Mononuclear cell (primary cell): ENCODE results near the gene GPR146. TPM values are rescaled to one million over a fixed set of nuclear protein-coding genes. Genes with fewer than 3 reads are reported as not detected.
"Not testable (repeated sequence)": the region's sequence is repeated elsewhere in the genome, so short reads cannot be mapped to it uniquely, and the experiment has no call there.

Experiments
- H3K27me3 ChIP-seq: 2 replicates; pipeline ENCODE4 v1.6.0; 2011; ENCODE audit warnings: low read length, control low read depth; ENCODE audit not compliant: insufficient read depth
- H3K4me1 ChIP-seq: 2 replicates; pipeline ENCODE4 v1.5.1; 2011; ENCODE audit warnings: mild to moderate bottlenecking, low read length, control low read depth; ENCODE audit not compliant: insufficient read depth
- H3K4me3 ChIP-seq: 2 replicates; pipeline ENCODE4 v1.5.1; 2011; ENCODE audit warnings: mild to moderate bottlenecking, low read length, moderate library complexity
- H3K9me3 ChIP-seq: 2 replicates; pipeline ENCODE4 v1.5.1; 2011; ENCODE audit warnings: low read depth, mild to moderate bottlenecking, control low read depth, low read length
- total RNA-seq: library from RNA; depleted of rRNA; stranded (reverse); fragments of >200 nt; gene quantifications from one replicate; pipeline ENCODE4 v1.2.3, GENCODE V29; 2012

The GPR146 gene, protein sequence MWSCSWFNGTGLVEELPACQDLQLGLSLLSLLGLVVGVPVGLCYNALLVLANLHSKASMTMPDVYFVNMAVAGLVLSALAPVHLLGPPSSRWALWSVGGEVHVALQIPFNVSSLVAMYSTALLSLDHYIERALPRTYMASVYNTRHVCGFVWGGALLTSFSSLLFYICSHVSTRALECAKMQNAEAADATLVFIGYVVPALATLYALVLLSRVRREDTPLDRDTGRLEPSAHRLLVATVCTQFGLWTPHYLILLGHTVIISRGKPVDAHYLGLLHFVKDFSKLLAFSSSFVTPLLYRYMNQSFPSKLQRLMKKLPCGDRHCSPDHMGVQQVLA
- 4.3 TPM for total RNA-seq

GRCh38 chr7:1044189-1045068 lies at the start of gene GPR146:
Gene GPR146, plus strand, starts transcription at chr7:1044546. Its CDS starts 12,970 bp downstream, at chr7:1057516.
- H3K4me1 ChIP-seq = peaks cover 63% of the 10 kb centered on the region
- peak within 1 kb of the TSS; percentile 52 for H3K4me3 ChIP-seq
- H3K27me3 ChIP-seq = no peaks in the 10 kb centered on the region
- no peaks in the 10 kb centered on the region for H3K9me3 ChIP-seq

- Histone ChIP-seq H3K4me1 (no peaks in the 10 kb centered on the region), H3K27me3 (no peaks in the 10 kb centered on the region), H3K4me3 (no peak overlapping the region), H3K9me3 (no peaks in the 10 kb centered on the region)
Observed at GRCh38 chr7:994592-995308, 49.6 kb upstream of the GPR146 start.

DNA sequence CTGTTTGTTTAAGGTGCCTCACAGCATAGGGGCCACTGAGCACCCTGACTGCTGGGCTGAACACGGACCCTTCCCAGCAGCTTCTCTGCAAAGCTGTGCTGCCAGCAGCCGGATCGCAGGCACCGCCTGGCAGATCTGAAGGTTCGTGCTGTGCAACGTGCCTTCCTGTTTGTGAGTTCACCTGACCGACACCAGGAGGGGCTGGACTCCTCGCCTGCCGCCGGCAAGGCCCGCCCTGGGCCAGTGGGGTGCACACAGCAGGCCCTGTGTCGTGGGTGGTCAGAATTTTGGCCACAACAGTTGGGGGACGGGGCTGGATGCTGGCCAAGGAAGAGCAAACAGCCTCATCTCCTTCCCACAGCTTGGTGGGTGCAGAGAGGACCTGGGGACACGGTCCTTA lies 48.8 kb upstream of the GPR146 start:
- no peaks in the 10 kb centered on the region for H3K9me3 ChIP-seq
- no peaks in the 10 kb centered on the region for H3K27me3 ChIP-seq
- no peaks in the 10 kb centered on the region for H3K4me1 ChIP-seq
- no peak overlapping the region for H3K4me3 ChIP-seq

DNA sequence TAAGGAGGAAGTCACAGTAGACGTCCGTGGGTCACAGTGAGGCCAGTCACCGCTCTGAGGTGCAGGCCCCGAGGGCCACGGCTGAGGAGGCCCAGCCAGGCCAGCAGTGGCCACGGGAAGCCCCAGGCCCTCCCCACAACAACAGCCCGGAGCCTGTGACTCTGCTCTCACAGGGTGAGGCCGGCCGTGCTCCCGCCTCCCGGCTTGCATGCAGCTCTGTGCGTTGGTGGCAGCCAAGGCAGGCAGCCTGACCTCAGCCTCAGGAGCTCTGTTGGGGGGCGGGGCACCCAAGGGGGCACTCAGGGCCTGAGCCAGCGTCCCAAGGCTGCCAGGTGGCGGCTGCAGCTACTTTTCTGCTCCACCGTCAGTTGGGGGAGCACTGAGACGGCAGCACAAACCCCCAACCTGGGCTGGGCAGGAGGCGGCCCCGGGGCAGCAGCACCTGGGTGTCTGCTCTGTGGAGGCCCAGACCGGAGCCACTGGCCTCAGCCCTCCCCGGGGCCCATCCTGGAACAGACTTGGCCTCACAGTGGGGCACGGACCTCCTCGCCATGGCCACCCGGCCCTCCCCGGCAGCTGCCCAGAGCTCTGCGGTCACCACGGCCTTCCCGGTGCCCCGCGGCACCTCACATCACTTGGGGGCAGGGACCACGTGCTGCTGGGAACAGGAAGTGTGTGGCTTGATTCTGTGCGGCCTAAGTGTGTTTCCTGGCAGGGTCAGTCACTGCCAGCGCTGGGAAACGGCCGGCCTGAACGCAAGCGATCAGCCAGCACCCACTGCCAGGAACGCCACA lies 48.1 kb upstream of the GPR146 start:
- Histone ChIP-seq H3K4me1 (no peaks in the 10 kb centered on the region), H3K4me3 (no peak overlapping the region), H3K27me3 (no peaks in the 10 kb centered on the region), H3K9me3 (no peaks in the 10 kb centered on the region)

DNA sequence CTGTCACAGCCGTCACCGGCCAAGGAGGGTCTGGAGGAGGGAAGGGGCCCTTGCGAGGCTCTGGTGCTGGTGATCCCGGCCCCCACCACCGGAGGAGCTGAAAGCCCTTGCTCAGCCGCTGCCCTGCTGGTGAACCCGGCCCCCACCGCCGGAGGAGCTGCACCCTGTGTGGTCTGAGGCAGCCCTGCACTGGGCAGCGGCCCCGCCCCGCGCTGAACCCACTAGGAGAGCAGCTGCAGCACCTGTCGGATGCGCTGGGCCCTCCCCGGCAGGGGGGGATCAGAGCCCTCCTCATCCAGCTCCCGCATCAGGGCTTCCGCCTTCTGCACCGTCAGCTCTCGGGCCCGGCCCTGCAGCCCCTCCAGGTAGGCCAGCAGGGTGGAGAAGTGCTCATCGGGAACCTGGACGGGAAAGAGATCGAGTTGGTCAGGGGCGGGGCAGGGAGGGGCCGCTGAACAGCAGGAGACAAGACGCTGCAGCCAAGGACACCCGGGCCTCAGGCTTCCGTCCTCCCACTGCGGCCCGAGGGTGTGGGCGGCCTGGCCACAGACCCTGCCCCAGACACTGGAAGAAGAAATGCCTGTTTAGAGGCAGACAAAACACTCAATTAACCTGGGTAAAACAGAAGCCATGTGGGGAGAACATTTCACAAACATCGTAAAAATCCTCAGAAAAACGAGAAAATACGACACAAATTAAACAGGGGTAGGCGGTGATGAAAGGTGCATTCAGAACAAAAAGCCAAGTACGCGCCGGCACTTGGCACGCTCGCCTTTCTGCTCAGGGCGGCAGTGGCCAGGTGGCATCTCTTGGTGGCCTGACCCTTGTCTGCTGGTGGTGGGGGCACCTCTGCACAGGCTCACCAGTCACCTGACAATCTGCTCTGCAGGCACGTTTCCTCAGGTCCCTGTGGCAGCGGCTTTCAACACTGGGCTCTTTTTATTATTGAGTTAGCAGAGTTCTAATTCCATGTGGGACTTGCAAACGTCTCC lies 46.6 kb upstream of the GPR146 start:
- Histone ChIP-seq H3K9me3 (no peaks in the 10 kb centered on the region), H3K4me1 (no peaks in the 10 kb centered on the region), H3K27me3 (no peaks in the 10 kb centered on the region), H3K4me3 (no peak overlapping the region)

- no peaks in the 10 kb centered on the region for H3K4me1 ChIP-seq
- no peaks in the 10 kb centered on the region for H3K9me3 ChIP-seq
- H3K4me3 ChIP-seq = no peak overlapping the region
- H3K27me3 ChIP-seq = no peaks in the 10 kb centered on the region
Observed at GRCh38 chr7:999149-999879, 45.0 kb upstream of the GPR146 start.

- Histone ChIP-seq H3K4me1 (no peaks in the 10 kb centered on the region), H3K9me3 (no peaks in the 10 kb centered on the region), H3K27me3 (no peaks in the 10 kb centered on the region), H3K4me3 (no peak overlapping the region)
Observed at GRCh38 chr7:999941-1000935, 44.1 kb upstream of the GPR146 start.

- H3K9me3 ChIP-seq, H3K4me3 ChIP-seq, H3K27me3 ChIP-seq, H3K4me1 ChIP-seq: not testable (repeated sequence)
Observed at GRCh38 chr7:1001069-1001770, 43.1 kb upstream of the GPR146 start.

DNA sequence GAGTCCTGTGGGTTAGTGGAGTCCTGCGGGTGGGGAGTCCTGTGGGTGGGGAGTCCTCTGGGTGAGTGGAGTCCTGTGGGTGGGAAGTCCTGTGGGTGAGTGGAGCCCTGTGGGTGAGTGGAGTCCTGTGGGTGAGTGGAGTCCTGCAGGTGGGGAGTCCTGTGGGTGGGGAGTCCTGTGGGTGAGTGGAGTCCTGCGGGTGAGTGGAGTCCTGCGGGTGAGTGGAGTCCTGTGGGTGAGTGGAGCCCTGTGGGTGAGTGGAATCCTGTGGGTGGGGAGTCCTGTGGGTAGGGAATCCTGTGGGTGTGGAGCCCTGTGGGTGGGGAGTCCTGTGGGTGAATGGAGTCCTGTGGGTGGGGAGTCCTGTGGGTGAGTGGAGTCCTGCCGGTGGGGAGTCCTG lies 42.3 kb upstream of the GPR146 start:
- H3K9me3 ChIP-seq = not testable (repeated sequence)

DNA sequence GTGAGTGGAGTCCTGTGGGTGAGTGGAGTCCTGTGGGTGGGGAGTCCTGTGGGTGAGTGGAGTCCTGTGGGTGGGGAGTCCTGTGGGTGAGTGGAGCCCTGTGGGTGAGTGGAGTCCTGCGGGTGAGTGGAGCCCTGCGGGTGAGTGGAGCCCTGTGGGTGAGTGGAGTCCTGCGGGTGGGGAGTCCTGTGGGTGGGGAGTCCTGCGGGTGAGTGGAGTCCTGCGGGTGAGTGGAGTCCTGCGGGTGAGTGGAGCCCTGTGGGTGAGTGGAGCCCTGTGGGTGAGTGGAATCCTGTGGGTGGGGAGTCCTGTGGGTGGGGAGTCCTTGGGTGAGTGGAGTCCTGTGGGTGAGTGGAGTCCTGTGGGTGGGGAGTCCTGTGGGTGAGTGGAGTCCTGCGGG lies 41.9 kb upstream of the GPR146 start:
- H3K4me1 ChIP-seq, H3K4me3 ChIP-seq, H3K27me3 ChIP-seq, H3K9me3 ChIP-seq: not testable (repeated sequence)

More for the DNA sequence above, 42.3 kb upstream of the GPR146 start:
- H3K27me3 ChIP-seq, H3K4me1 ChIP-seq, H3K4me3 ChIP-seq: not testable (repeated sequence)

- Histone ChIP-seq H3K4me3 (no peak overlapping the region), H3K27me3 (no peaks in the 10 kb centered on the region), H3K9me3 (no peaks in the 10 kb centered on the region), H3K4me1 (no peaks in the 10 kb centered on the region)
Observed at GRCh38 chr7:1004018-1004852, 40.1 kb upstream of the GPR146 start.
